MM.1S (cell line): ENCODE data around the gene MAPK11.

ENCODE experiments used
- DNase-seq: peaks from one replicate; pipeline ENCODE4 v3.0.0-alpha.2; 2015
- H2AFZ ChIP-seq: fragments of 300-600 bp; sonication (generic); 2 replicates; pipeline ENCODE4 v1.6.0; 2016; ENCODE audit warnings: antibody characterized with exemption, low read length
- H3F3A ChIP-seq: fragments of 300-600 bp; sonication (generic); 2 replicates; pipeline ENCODE4 v1.6.1; 2016; ENCODE audit warnings: mild to moderate bottlenecking, antibody characterized with exemption, low read length, moderate library complexity, mixed read lengths; ENCODE audit not compliant: insufficient read depth
- H3K27ac ChIP-seq: fragments of 300-600 bp; sonication (generic); 2 replicates; pipeline ENCODE4 v1.5.1; 2016; ENCODE audit warnings: mild to moderate bottlenecking, low read length
- H3K27me3 ChIP-seq: fragments of 300-600 bp; sonication (generic); replicated peaks from 2 replicates; pipeline ENCODE4 v1.6.0; 2016; ENCODE audit warnings: low read length; ENCODE audit not compliant: insufficient read depth
- H3K36me3 ChIP-seq: fragments of 300-600 bp; sonication (generic); replicated peaks from 2 replicates; pipeline ENCODE4 v1.6.1; 2016; ENCODE audit warnings: mild to moderate bottlenecking, low read length, mixed read lengths; ENCODE audit not compliant: insufficient read depth
- H3K4me1 ChIP-seq: fragments of 300-600 bp; sonication (generic); 2 replicates; pipeline ENCODE4 v1.6.1; 2016; ENCODE audit warnings: low read length, mixed read lengths
- H3K4me2 ChIP-seq: fragments of 300-600 bp; sonication (generic); 2 replicates; pipeline ENCODE4 v1.6.0; 2016; ENCODE audit warnings: low read depth, low read length
- H3K4me3 ChIP-seq: fragments of 300-600 bp; sonication (generic); 2 replicates; pipeline ENCODE4 v1.5.1; 2016; ENCODE audit warnings: low read length, mixed read lengths
- H3K79me2 ChIP-seq: fragments of 300-600 bp; sonication (generic); 2 replicates; pipeline ENCODE4 v1.6.1; 2016; ENCODE audit warnings: mixed run types, low read length, mixed read lengths
- H3K9ac ChIP-seq: fragments of 300-600 bp; sonication (generic); 2 replicates; pipeline ENCODE4 v1.6.1; 2016; ENCODE audit warnings: low read length, mixed read lengths
- H3K9me2 ChIP-seq: fragments of 300-600 bp; sonication (generic); replicated peaks from 2 replicates; pipeline ENCODE4 v1.6.1; 2016; ENCODE audit warnings: mild to moderate bottlenecking, low read length, mixed read lengths; ENCODE audit not compliant: insufficient read depth
- H3K9me3 ChIP-seq: fragments of 300-600 bp; sonication (generic); replicated peaks from 2 replicates; pipeline ENCODE4 v1.6.1; 2016; ENCODE audit warnings: mild to moderate bottlenecking, low read length, mixed read lengths; ENCODE audit not compliant: insufficient read depth
- H4K20me1 ChIP-seq: fragments of 300-600 bp; sonication (generic); 2 replicates; pipeline ENCODE4 v1.6.1; 2016; ENCODE audit warnings: mild to moderate bottlenecking, low read length, moderate library complexity, mixed read lengths; ENCODE audit not compliant: insufficient read depth
- CTCF ChIP-seq: fragments of 300-600 bp; sonication (generic); IDR thresholded peaks from 2 replicates; pipeline ENCODE4 v1.5.1; 2016; ENCODE audit warnings: antibody characterized with exemption, low read length, mixed read lengths
- EZH2 ChIP-seq: fragments of 300-600 bp; sonication (generic); optimal IDR thresholded peaks from 2 replicates; pipeline ENCODE3; 2017; ENCODE audit warnings: low read depth, mild to moderate bottlenecking, antibody characterized with exemption, low read length, mixed read lengths
- EZH2phosphoT487 ChIP-seq: fragments of 300-600 bp; sonication (generic); IDR thresholded peaks from 2 replicates; pipeline ENCODE4 v1.6.1; 2018; ENCODE audit warnings: antibody characterized with exemption, low read length

MAPK11 gene

GRCh38 chr22:50317674-50318073, 47.5 kb upstream of the MAPK11 start:
- H3K79me2 ChIP-seq, result peaks cover 11% of the 10 kb centered on the region
- no peak overlapping the region for H3K4me3 ChIP-seq
- no peak for DNase-seq
- no peak for TF ChIP-seq EZH2
- no peak for TF ChIP-seq CTCF
- TF ChIP-seq EZH2phosphoT487, result no peak
- H3K36me3 ChIP-seq, result no peaks in the 10 kb centered on the region
- no peak overlapping the region for H3K27ac ChIP-seq
- H4K20me1 ChIP-seq, result no peaks in the 10 kb centered on the region
- no peak overlapping the region for H3K4me2 ChIP-seq
- H2AFZ ChIP-seq, result no peak overlapping the region
- H3K9ac ChIP-seq, result no peak overlapping the region
- H3K27me3 ChIP-seq, result no peaks in the 10 kb centered on the region
- H3K9me2 ChIP-seq, result no peaks in the 10 kb centered on the region
- peaks cover 11% of the 10 kb centered on the region for H3F3A ChIP-seq
- H3K9me3 ChIP-seq, result no peaks in the 10 kb centered on the region
- H3K4me1 ChIP-seq, result peaks cover 18% of the 10 kb centered on the region

GRCh38 chr22:50317178-50317577, 47.0 kb upstream of the MAPK11 start:
- no peaks in the 10 kb centered on the region for H3K9me2 ChIP-seq
- no peak overlapping the region for H3K9ac ChIP-seq
- H4K20me1 ChIP-seq, result no peaks in the 10 kb centered on the region
- no peak for DNase-seq
- peaks cover 11% of the 10 kb centered on the region for H3F3A ChIP-seq
- no peak for TF ChIP-seq EZH2
- TF ChIP-seq EZH2phosphoT487, result no peak
- TF ChIP-seq CTCF, result no peak
- peaks cover 18% of the 10 kb centered on the region for H3K4me1 ChIP-seq
- peaks cover 11% of the 10 kb centered on the region for H3K79me2 ChIP-seq
- H2AFZ ChIP-seq, result no peak overlapping the region
- H3K4me3 ChIP-seq, result no peak overlapping the region
- H3K9me3 ChIP-seq, result no peaks in the 10 kb centered on the region
- no peaks in the 10 kb centered on the region for H3K36me3 ChIP-seq
- no peak overlapping the region for H3K27ac ChIP-seq
- no peaks in the 10 kb centered on the region for H3K27me3 ChIP-seq
- no peak overlapping the region for H3K4me2 ChIP-seq

- no peak overlapping the region for H3K4me2 ChIP-seq
These were observed 46.2 kb upstream of the MAPK11 start for GRCh38 chr22:50316114-50317065.

More at GRCh38 chr22:50316114-50317065, 46.2 kb upstream of the MAPK11 start:
- Histone ChIP-seq H3K9me2 (no peaks in the 10 kb centered on the region), H3K79me2 (peaks cover 11% of the 10 kb centered on the region), H4K20me1 (no peaks in the 10 kb centered on the region), H3K27ac (no peak overlapping the region), H3K4me3 (no peak overlapping the region), H3K4me1 (peaks cover 18% of the 10 kb centered on the region), H3K36me3 (no peaks in the 10 kb centered on the region), H3F3A (peaks cover 11% of the 10 kb centered on the region), H3K9ac (no peak overlapping the region), H3K27me3 (no peaks in the 10 kb centered on the region), H3K9me3 (no peaks in the 10 kb centered on the region), H2AFZ (no peak overlapping the region)
- TF ChIP-seq EZH2phosphoT487 (no peak), CTCF (no peak), EZH2 (no peak)
- DNase-seq, result no peak
